DMS 273 (cell line): Measurements from ENCODE around the gene ZSCAN20.
A peak's percentile ranks its signal among the peaks of the same experiment; 100 is the strongest.

Source experiments
- DNase-seq: peaks from one replicate; lab custom pipeline; 2025; ENCODE audit not compliant: unreplicated experiment; lab: John Stamatoyannopoulos, UW

ZSCAN20 gene

DNA sequence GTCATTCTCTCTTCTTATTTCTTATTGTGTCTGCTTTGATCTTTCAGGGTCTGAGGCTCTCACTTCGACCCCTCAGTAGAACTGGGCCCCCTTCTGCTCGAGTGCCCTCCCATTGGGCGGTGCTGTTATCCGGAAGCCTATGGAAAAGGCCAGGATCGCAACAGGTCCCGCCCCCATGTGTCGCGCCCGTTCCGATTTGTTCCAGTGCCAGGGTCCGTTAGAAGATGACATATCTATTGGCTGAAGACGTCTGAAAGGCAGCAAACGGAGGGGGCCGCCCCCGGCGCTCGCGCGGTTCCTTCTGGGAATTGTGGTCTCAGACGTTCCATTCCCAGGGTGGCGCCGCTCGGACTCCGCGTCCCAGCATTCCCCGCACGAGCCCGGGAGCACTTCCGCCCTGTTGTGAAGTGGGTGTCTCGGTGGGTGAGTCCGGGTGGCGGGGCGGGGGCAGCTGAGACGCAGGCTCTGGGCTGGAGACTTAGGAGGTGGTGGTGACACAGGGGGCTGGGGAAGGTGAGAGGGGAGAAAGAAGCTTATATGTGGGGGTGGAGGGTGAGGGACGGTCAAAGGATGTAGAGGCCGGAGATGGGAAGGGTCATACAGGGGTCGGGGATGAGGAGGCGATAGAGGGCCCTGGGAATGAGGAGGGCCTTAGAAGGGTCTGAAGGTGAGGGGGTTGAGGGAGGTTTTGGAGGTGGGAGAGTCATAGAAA, at the start of gene ZSCAN20:
ZSCAN20 (plus strand) TSS at position 377 of the 712 bp plus-strand sequence. CDS start 6,644 bp downstream, outside the sequence.
- DNase-seq, result peak; percentile 99

DNA sequence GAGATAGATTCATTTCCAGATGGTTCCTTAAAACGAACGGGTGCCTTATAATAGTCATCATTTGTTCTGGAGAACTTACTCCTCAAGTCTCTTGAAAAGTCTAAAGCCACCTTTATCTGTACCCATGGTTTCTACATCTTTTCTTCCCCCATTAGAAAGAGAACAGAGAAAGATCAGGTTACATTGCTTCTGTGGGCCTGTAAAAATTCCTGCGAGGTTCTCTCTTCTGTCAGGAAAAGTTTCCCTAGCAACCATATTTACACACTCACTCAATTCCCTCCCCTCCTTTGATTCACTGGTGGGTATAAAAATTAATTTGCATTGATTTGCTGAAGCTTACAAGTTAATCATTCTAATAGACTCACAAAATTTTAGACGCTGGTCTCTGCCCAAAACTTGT, 48.2 kb upstream of the ZSCAN20 start:
- peak; percentile 18 for DNase-seq

DNA sequence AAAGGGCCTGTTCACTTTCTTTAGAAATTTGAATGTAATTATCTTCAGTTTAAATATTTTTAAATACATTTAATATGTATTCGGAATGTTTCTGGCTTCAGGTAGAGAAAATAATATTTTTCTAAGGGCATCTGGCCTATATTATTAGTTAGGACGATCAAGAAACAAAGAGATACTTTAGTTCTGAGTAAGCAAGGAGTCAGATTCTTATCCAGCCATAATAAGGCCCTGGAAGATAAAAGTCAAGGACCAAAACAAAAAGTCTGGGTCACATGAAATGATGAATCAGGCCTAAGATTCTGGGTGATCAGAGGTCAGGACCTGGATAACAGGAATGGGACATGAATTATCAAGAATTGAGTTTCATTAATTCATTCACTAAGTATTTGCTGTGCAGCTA, 47.8 kb upstream of the ZSCAN20 start:
- no peak for DNase-seq

DNA sequence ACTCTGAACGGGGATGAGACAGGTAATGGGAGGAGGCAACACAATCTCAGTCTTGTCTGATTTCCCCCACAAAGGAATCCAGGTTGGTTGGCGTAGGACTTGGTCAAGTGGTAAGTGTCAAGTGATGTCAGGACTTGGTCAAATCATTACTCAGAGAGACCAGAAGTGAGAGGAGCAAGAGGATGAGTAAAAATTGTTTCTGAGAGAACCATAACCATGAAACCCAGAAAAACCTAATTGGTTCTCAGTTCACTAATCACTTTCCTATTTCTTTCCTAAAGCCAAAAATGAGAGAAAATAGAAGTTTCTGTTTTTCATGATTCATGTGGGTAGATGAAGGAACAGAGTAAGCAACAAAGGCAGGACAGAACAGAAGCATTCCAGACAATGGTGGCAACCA, 46.5 kb upstream of the ZSCAN20 start:
- no peak for DNase-seq

DNA sequence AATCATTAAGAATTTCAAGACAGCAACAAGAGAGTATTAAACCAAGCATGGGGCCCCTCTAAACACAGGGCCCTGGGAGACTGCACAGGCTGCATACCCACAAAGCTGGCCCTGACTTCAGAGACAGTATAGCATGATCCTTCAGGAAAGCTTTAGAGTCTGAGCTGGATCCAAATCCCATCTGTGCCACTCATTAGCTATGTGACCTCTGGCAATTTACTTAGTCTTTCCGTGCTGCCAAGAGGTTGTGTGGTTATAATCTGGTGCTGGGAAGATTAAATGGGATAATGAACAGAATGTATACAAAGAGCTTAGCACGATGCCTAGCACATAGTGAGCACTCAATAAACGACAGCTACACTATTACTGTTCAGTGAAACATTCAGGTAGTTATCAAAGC, 45.5 kb upstream of the ZSCAN20 start:
- peak; percentile 39 for DNase-seq

DNA sequence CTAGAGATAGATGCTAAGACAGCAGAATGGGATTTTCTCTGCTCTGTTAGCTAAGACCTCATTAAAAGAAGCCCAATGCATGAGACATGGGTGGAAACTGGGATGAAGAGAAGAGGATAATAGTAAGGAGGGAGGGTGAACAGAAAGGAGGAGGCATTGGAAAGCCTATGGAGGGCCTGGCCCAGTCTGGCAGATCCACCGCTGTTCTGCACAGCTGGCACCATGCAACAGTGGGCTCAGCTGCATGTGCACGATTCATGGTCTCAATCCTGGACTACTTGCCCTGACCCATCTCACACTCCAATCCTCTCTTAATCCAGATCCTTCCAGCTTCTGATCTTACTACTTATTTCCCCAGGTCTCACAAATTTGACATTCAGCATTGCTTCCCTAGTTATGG, 43.8 kb upstream of the ZSCAN20 start:
- peak; percentile 24 for DNase-seq

DNA sequence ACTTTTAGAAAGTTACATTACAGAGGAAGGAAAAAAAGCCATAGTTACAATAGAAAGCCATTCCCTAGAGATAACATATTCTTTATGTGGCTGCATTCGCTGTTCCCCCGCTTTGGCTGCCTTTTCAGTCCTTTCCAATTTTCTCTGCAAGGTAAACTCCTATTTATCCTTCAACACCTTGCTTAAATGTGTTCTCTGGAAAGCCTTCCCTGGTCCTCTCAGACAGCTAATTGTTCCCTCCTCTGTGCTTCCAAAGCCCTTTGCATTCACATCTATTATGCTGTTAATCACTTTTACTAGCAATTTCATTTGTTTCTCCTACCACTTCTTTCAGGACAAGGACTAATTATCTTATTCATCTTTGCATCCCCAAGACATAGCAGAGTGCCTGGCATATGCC, 43.1 kb upstream of the ZSCAN20 start:
- DNase-seq, result no peak

DNA sequence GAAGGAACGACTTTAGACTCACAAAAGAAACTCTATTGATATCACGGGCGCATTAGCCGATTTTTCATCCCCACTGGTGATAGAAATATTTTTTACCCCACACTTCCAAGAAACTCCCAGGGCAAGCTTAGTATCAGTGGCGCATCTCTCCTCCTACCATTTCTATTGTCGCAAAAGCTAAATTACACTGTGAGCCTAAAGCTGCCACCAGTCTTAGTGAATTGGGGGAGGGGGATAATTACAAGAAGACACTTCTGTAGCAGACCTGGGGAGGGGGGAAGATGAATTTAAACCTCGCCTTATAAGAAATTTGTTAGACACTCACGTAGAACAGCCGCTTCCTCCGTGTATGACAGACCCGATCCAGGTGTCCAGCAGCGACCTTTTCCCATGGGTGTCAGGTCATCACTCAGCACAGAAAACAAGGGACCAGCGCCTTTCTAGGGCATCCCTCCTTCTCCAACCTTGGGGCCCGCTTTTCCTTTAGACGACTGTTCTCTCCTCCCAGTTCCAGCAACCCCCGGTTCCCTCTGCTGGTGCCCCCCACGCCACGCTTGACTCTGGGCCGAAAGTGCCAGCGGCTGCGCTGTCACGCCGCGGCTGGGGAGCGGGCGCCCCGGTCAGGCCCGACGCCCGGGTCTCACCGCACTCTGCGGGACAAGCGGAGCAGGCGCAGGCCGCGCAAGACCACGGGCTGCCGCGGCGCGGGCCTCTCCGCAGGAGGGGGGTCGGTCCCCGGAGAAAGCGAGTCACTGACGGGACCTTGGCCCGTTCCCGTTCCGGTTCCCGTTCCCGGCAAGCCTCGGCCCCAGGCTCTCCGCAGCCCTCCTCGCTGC, 42.4 kb upstream of the ZSCAN20 start:
- peak; percentile 69 for DNase-seq

DNA sequence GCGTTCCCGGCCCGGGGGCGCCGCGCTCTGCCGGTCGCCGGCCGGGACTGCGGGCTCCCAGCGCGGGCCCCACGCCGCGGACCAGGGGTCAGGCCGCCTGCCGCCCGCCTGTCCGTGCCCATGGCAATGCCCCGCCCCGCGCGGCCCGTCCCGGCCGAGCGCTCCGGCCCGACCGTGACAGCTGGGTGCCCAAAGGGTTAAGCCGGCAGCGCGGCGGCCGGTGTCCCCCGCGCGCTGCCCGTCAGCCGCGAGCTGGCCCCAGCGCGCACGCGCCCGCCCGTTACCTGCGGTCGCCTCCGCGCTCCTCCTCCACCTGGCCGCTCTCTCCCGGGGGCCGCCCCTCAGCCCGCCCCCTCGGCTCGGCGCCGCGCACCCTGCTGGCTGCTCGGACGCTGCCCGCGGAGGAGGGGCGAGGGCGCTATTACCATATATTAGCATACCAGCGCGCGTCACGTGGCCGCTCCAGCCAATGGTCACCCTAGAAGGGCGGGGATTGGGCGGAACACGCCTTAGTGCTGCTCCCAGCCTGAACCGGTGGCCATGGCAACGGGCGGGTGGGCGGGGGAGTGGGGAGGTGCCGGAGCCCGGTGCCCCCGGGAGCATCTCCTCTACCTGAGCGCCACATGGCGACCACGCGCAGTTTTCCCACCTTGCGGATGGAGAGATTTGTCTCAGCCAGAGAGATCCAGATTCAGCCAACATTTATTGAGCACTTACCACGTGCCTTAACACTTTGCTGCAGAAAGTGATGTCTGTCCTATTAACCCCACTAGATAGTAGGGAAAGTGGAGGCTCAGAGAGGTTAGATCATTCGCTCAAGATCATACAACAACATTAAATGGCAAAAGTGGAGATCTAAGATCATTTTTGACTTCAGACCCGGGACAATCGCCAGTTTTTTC, 41.5 kb upstream of the ZSCAN20 start, which contains the start of gene PHC2:
PHC2 (minus strand) TSS at position 404 of the 902 bp plus-strand sequence. CDS start 55,556 bp downstream, outside the sequence.
- peak; percentile 99 for DNase-seq

DNA sequence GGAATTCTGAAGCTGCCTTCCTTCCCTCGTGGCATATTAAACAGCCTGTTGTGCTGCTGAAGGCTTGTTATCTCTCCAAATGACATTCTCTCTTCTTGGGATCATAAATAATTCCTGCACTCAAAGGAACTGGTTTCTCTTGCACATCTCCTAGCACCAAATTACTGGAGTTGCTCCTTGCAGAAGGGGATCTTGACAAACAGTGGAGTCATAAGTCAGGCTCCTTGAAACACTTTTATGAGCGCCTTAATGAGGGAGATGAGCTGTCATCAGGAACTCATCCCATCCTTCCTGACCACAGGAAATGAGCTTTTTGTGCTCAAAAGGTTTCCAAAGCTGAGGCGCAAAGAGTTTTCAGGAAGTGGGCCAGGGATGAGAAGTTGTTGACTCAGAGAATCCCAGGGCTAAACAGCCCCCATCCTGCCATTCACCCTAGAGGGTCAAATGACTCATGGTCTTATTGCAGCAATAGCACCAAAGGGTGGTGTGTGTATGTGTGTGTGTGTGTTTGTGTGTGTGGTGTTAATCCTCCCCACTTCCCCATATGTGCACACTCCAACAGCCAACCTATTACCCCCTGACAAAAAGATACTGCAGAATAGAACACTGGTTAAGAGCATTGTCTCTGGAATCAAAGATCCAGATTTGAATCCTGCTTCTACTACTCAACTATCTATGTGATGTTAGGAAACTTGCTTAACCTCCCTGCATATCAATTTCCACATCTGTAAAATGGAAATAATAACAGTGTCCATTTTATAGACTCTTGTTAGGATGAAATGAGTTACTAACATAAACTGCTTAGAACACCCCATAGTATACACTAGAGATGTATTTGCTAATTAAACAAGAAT, 38.7 kb upstream of the ZSCAN20 start:
- DNase-seq, result no peak

DNA sequence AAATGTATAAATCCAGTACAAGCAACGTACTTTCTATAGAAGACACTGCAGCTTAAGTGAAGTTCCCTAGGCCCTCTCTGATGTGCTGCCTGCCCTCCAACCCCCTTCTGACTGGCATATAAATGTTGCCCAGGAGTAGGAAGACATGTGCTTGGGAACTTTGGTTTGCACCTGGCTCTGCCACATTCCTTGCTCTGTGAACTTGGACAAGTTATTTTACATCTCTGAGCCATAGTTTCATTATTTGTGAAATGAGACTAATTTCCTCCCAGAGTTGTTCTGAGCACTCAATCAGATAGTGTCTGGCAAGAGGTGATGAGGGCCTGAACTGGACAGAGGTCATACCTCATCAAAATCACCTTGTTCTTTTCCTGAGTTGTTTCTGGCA, 38.1 kb upstream of the ZSCAN20 start:
- DNase-seq, result no peak

DNA sequence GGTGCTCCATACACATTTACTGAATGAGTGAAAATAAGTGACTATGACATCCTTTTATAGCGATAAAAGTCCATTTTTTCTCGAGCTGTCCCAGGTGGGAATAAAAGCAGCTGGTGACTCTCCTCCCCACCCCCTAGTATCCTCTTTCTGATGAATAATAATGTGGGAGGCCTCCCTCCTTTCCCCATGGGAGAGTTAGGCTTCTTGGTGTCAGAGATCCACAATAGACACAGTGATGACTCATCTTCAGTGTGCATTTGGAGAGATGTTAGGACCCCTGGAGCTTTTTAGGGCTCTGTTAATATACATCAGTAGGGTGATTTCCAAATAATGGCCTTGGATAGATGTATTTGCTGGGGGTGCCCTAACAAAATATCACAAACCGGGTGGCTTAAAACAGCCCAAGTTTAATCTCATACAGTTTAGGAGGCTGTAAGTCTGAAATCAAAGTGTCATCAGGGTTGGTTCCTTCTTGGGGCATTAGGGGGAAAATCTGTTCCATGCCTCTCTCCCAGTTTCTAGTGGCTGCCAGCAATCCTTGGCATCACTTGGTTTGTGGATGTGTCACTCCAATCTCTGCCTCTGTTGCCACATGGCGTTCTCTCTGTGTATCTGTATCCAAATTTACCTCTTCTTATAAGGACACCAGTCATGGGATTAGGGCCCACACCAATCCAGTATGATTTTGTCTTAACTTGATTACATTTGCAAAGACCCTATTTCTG, 37.2 kb upstream of the ZSCAN20 start:
- DNase-seq, result peak; percentile 58

DNA sequence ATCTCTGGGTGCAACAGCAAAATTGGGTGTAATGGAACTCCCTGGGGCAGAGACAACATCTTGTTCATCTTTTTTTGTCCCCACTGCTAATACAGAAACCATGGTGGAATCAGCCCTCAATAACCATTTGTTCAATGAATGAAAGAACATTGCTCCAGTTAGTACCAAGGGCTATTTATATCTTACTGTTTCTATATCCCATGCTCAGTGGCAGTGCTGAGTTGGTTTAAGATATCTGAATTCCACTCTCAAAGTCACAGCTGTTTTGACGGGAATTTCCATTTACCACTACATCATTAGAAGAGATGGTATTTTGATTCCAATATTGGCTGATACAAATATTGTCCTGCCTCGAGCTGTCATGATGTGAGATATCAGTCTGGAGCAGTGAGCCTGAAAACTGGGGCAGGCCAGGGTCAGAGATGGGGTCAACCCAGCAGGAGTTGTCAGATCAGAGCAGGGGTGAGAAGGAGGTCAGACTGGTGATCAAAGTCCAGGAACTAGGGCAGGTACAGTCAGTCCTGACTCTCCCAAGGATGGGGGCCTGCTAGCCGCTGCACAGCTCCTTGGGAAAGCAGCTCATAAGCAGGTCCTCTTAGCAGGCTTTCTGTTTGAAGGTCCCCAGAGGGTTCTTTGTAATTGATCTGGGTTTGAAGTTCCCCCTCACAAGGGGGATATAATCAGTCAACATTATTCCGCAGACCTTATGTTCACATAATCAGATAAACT, 35.7 kb upstream of the ZSCAN20 start:
- DNase-seq, result peak; percentile 93

DNA sequence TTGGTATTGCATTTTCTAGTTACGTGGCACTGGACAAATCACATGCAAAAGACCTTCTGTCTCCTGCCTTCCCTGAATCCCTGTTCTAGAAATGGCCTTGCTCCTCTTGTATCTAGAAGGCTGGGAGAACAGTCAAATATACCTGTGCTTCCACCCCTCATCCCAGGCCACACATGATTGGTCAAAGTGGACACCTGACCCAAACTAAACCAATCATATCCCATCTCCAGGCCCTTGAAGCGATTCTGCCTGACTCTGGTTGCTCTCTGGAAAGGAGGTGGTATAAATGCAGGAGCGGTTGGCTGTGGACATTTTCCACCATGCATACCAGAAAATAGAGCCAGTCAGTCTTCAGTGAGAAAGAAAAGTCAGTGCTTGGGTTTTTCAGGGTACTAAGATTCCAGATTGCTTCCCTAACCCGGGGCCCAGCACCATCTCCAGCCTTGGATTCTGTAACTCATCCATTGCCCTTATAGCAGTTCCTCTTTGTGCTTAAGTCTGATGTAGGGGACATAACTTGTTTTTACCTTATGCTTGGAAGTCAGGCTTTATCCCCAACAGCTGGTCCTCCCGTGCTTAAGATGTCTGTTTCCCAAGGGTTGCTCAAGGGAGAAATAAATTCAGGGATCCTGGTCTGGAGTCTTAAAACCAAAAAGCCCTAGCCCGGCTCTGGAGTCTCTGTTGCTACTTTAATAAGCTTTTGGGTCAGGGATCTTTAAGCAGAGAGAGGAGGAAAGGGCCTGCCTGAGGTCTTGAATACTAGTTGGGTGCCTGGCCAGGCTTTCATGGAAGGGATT, 33.9 kb upstream of the ZSCAN20 start:
- peak; percentile 54 for DNase-seq

DNA sequence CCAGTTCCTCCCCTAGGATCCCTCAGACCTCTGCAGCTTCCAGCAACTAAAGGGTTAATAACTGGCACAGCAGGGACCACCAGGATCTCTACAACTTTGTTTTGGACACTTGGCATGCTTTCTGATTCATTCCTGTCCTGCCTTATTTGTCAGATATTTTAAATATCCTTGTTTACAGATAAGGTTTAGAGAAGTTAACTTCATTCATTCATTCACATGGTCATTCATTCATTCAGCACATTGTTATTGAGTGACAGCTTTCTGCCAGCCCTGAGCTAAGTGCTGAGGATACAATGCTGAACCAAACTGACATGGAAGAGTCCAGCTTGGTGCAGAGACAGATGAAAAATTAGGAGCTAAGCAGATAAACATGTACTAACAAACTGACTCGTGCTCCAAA, 32.8 kb upstream of the ZSCAN20 start:
- no peak for DNase-seq

DNA sequence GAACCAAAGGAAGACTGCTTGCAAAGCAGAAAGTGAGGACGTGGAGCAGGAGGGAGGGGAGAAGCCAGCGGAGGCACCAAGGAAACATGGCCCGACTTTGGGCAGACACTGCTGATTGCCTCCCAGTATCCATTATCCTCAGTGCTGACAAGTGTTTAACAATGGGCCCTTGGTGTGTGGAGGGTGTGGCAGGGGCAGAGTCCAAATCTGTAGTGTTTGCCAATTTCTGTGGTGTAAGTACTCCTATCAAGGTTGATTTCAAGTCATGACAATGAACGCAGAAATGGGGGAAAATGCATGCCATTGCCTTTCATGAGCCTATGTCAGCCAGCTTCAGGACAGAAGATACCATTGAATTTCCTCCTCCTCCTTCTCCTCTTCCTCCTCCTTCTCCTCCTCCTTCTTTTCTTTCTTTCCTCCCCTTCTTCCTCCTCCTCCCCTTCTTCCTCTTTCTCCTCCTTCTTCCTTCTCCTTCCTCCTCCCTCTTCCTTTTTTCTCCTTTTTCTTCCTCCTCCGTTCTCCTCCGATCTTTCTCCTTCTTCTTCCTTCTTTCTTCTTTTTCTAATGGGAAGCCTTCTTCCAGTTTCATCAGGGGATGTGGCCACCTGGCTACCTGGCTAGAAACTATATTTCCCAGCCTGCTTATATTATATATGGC, 31.2 kb upstream of the ZSCAN20 start:
- DNase-seq, result no peak

DNA sequence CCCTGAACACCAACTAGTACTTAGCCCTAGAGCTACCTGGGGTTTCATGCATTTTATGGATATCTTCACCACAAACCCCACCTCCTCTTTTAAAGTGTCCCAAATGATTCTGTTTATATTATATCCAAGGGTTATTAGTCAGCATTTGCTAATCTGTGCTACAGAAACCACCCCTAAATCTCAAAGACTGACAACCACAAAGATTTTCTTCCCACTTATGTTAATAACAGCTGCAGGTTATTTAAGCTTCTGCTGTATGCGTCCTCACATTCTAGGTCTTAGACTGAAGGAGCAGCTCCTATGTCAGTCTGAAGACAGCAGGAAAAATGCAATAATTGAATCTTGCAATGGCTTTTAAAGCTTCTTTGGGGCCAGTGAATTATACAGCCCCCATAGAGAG, 30.3 kb upstream of the ZSCAN20 start:
- DNase-seq, result no peak
